GM12878 (cell line): ENCODE results near the gene FGD3. TPM values are rescaled to one million over a fixed set of nuclear protein-coding genes. Genes with fewer than 3 reads are reported as not detected.

Source experiments
- CBX3 ChIP-seq: fragments of 200-600 bp; sonication (generic); IDR thresholded peaks from 2 replicates; pipeline ENCODE4 v1.6.1; 2016; ENCODE audit warnings: low read depth, borderline replicate concordance
- CEBPB ChIP-seq, 2 experiments: fragments of 150-350 bp in 1 of 2; IDR thresholded peaks; 2 replicates each; pipeline ENCODE4 v1.6.1; 2012 to 2014; ENCODE audit warnings: low read depth in 2 of 2, low read length in 2 of 2, borderline replicate concordance in 1 of 2, inconsistent platforms in 1 of 2
- CEBPZ ChIP-seq: fragments of 150-350 bp; IDR thresholded peaks from 2 replicates; pipeline ENCODE4 v1.6.1; 2016; ENCODE audit warnings: low read depth, low read length
- DPF2 ChIP-seq: fragments of 450-650 bp; IDR thresholded peaks from 2 replicates; pipeline ENCODE4 v1.6.1; 2017; ENCODE audit warnings: mild to moderate bottlenecking
- ESRRA ChIP-seq: IDR thresholded peaks from 2 replicates; pipeline ENCODE4 v1.6.1; 2012; ENCODE audit warnings: mild to moderate bottlenecking, low read length, improper control_type of control experiment
- ETV6 ChIP-seq, 2 experiments: fragments of 450-650 bp in 1 of 2; IDR thresholded peaks in 1 of 2; conservative IDR thresholded peaks in 1 of 2; 2 replicates each; pipeline ENCODE4 v1.6.1; 2014; ENCODE audit warnings: antibody characterized with exemption in 1 of 2, borderline replicate concordance in 1 of 2, low read depth in 1 of 2, mild to moderate bottlenecking in 1 of 2, moderate library complexity in 1 of 2
- FOS ChIP-seq: IDR thresholded peaks from 3 replicates; pipeline ENCODE4 v1.6.1; 2011; ENCODE audit warnings: borderline replicate concordance; ENCODE audit not compliant: insufficient read length; ENCODE audit errors: extremely low read depth
- FOXM1 ChIP-seq: IDR thresholded peaks from 2 replicates; pipeline ENCODE4 v1.6.1; 2012; ENCODE audit warnings: low read depth, mild to moderate bottlenecking, inconsistent platforms, low read length, moderate library complexity
- IKZF1 ChIP-seq: fragments of 450-650 bp; conservative IDR thresholded peaks from 2 replicates; pipeline ENCODE4 v1.6.1; 2017; ENCODE audit warnings: antibody characterized with exemption, mild to moderate bottlenecking
- JUNB ChIP-seq: IDR thresholded peaks from 2 replicates; pipeline ENCODE4 v1.6.1; 2016; ENCODE audit warnings: antibody characterized with exemption, mild to moderate bottlenecking
- JUND ChIP-seq: IDR thresholded peaks from 2 replicates; pipeline ENCODE4 v1.6.1; 2012; ENCODE audit warnings: low read depth, mild to moderate bottlenecking, low read length, improper control_type of control experiment, moderate library complexity
- MTA2 ChIP-seq: fragments of 450-650 bp; IDR thresholded peaks from 2 replicates; pipeline ENCODE4 v1.6.1; 2016; ENCODE audit warnings: low read depth, mild to moderate bottlenecking, moderate library complexity
- MTA3 ChIP-seq: IDR thresholded peaks from 2 replicates; pipeline ENCODE4 v1.6.1; 2012; ENCODE audit warnings: low read length, inconsistent platforms, borderline replicate concordance
- POLR2AphosphoS2 ChIP-seq: IDR thresholded peaks from 2 replicates; pipeline ENCODE4 v1.6.1; 2011; ENCODE audit warnings: low read depth, mild to moderate bottlenecking, low read length, improper control_type of control experiment, moderate library complexity
- POLR2AphosphoS5 ChIP-seq: IDR thresholded peaks from 2 replicates; pipeline ENCODE4 v1.6.1; 2011; ENCODE audit warnings: mild to moderate bottlenecking, low read length, inconsistent platforms
- RFX5 ChIP-seq: IDR thresholded peaks from 2 replicates; pipeline ENCODE4 v1.6.1; 2011; ENCODE audit warnings: low read depth, low read length, improper control_type of control experiment
- SMARCA5 ChIP-seq: fragments of 450-650 bp; IDR thresholded peaks from 2 replicates; pipeline ENCODE4 v1.6.1; 2017; ENCODE audit warnings: mild to moderate bottlenecking
- SPI1 ChIP-seq: IDR thresholded peaks from 2 replicates; pipeline ENCODE4 v1.6.1; 2011; ENCODE audit warnings: low read depth, mild to moderate bottlenecking, low read length, moderate library complexity, borderline replicate concordance; ENCODE audit not compliant: insufficient read depth
- TCF3 ChIP-seq: IDR thresholded peaks from 2 replicates; pipeline ENCODE4 v1.6.1; 2012; ENCODE audit warnings: low read depth, mild to moderate bottlenecking, low read length, borderline replicate concordance; ENCODE audit not compliant: insufficient read depth
- YY1 ChIP-seq: IDR thresholded peaks from 2 replicates; pipeline ENCODE4 v1.6.1; 2011; ENCODE audit warnings: low read depth, mild to moderate bottlenecking, low read length
- ZBED1 ChIP-seq: IDR thresholded peaks from 2 replicates; pipeline ENCODE4 v1.6.1; 2016; ENCODE audit warnings: borderline replicate concordance
- polyA plus RNA-seq, 11 experiments: library from polyadenylated mRNA; depleted of rRNA in 4 of 11; unstranded in 6 of 11; stranded (reverse) in 5 of 11; fragments of >200 nt; fragmentation: Nextera tagmentation in 4 of 11; fragmentation: Illumina TruSeq in 1 of 11; extraction: Ambion mirVana in 4 of 11; extraction: Trizol in 1 of 11; gene quantifications; 1 replicate in 1 of 11; 2 replicates in 10 of 11; pipeline versions ENCODE4 v1.2.1 to v1.2.3, GENCODE V29; 2011 to 2016; ENCODE audit warnings: inconsistent platforms in 2 of 11, missing spikeins in 2 of 11, low read depth in 1 of 11
- total RNA-seq, 4 experiments: library from RNA; depleted of rRNA in 3 of 4; stranded (reverse); fragments of >200 nt in 3 of 4; fragmentation: Illumina TruSeq in 1 of 4; extraction: Trizol in 1 of 4; gene quantifications; 2 replicates each; pipeline versions ENCODE4 v1.2.1 to v1.2.3, GENCODE V29; 2013 to 2021
- TF ChIP-seq, protein P1 (sequence below): IDR thresholded peaks from 2 replicates; pipeline ENCODE4 v1.6.1; 2011; ENCODE audit warnings: low read depth, mild to moderate bottlenecking, low read length, moderate library complexity, borderline replicate concordance; ENCODE audit errors: extremely low read depth
- TF ChIP-seq, protein P2 (sequence below): IDR thresholded peaks from 2 replicates; pipeline ENCODE4 v1.6.1; 2012; ENCODE audit warnings: low read depth, low read length, improper control_type of control experiment

FGD3 gene
- total and polyA plus RNA-seq, 10 of the 15 experiments (the other 5 are each of a cell fraction or from before 2014, with no cell fraction given), result 0.26 to 18.1 (median 12.4) TPM

- TF ChIP-seq ESRRA, result 0 out of 2 replicates have a peak, but pooled peaks have one; percentile 20
- peak; percentile 27; the same call in 1 of the 2 replicates for TF ChIP-seq DPF2
- no peak for TF ChIP-seq JUNB
- no peak for TF ChIP-seq JUND
- TF ChIP-seq TCF3, result no peak
- TF ChIP-seq MTA2, result no peak; the same call in 1 of the 2 replicates
- 0 out of 2 replicates have a peak, but pooled peaks have one; percentile 29 for TF ChIP-seq ZBED1
- peak; percentile 86 for TF ChIP-seq YY1
- no peak for TF ChIP-seq POLR2AphosphoS2
- peak in 1 of 2 experiments; percentile 71; a peak in 2 of 4 replicates for TF ChIP-seq CEBPB (IDR thresholded peaks at IDR 0.05; ENCODE audit: borderline replicate concordance in 1 of 2, low read depth in 2 of 2, low read length in 2 of 2)
- no peak; the same call in 1 of the 2 replicates for TF ChIP-seq MTA3
- TF ChIP-seq RFX5, result no peak
- TF ChIP-seq, protein P1, sequence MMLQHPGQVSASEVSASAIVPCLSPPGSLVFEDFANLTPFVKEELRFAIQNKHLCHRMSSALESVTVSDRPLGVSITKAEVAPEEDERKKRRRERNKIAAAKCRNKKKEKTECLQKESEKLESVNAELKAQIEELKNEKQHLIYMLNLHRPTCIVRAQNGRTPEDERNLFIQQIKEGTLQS, result no peak
- peak; percentile 78 for TF ChIP-seq POLR2AphosphoS5
- TF ChIP-seq CBX3, result no peak
- TF ChIP-seq CEBPZ, result no peak
- TF ChIP-seq FOS, result no peak
- no peak for TF ChIP-seq SMARCA5
- no peak for TF ChIP-seq FOXM1
- TF ChIP-seq, protein P2, sequence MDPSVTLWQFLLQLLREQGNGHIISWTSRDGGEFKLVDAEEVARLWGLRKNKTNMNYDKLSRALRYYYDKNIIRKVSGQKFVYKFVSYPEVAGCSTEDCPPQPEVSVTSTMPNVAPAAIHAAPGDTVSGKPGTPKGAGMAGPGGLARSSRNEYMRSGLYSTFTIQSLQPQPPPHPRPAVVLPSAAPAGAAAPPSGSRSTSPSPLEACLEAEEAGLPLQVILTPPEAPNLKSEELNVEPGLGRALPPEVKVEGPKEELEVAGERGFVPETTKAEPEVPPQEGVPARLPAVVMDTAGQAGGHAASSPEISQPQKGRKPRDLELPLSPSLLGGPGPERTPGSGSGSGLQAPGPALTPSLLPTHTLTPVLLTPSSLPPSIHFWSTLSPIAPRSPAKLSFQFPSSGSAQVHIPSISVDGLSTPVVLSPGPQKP, result no peak
- peak; percentile 71 for TF ChIP-seq IKZF1
- peak in 1 of 2 experiments; percentile 86; a peak in 2 of 4 replicates for TF ChIP-seq ETV6 (conservative IDR thresholded peaks at IDR 0.05 in 1 of 2, IDR thresholded peaks at IDR 0.05 in 1 of 2; ENCODE audit: borderline replicate concordance in 1 of 2, low read depth in 1 of 2)
- TF ChIP-seq SPI1, result peak; percentile 69; the same call in 1 of the 2 replicates
Observed at GRCh38 chr9:92963831-92964606, 16.7 kb downstream of the FGD3 start (continued).
